HepG2 (cell line): ENCODE data around the gene MYO15A. TPM values are rescaled to one million over a fixed set of nuclear protein-coding genes. Genes with fewer than 3 reads are reported as not detected.
A peak's percentile ranks its signal among the peaks of the same experiment; 100 is the strongest.

Experiments
- ARID4A ChIP-seq: sonication (generic); formaldehyde crosslinking; IDR thresholded peaks from 2 replicates; pipeline ENCODE4 v1.5.0; 2020; ENCODE audit warnings: mild to moderate bottlenecking, missing genetic modification reagents, borderline replicate concordance
- DRAP1 ChIP-seq: IDR thresholded peaks from 2 replicates; pipeline ENCODE4 v1.6.1; 2016; ENCODE audit warnings: missing genetic modification reagents, missing compliant biosample characterization
- SNAPC5 ChIP-seq: sonication (generic); formaldehyde crosslinking; IDR thresholded peaks from 2 replicates; pipeline ENCODE4 v1.8.1; 2023; ENCODE audit warnings: mild to moderate bottlenecking, missing genetic modification reagents, borderline replicate concordance
- TBL1XR1 ChIP-seq: fragments of 150-350 bp; IDR thresholded peaks from 2 replicates; pipeline ENCODE4 v1.6.1; 2014; ENCODE audit warnings: borderline replicate concordance, low read length; ENCODE audit not compliant: partially characterized antibody
- THAP11 ChIP-seq: IDR thresholded peaks from 2 replicates; pipeline ENCODE4 v1.6.1; 2016; ENCODE audit warnings: missing biosample characterization, missing genetic modification reagents
- TRIM24 ChIP-seq: sonication (generic); formaldehyde crosslinking; IDR thresholded peaks from 2 replicates; pipeline ENCODE4 v1.8.0; 2022; ENCODE audit warnings: mild to moderate bottlenecking, missing genetic modification reagents
- YEATS2 ChIP-seq: sonication (generic); formaldehyde crosslinking; IDR thresholded peaks from 2 replicates; pipeline ENCODE4 v1.4.0; 2020; ENCODE audit warnings: missing genetic modification reagents, borderline replicate concordance
- ZBTB40 ChIP-seq, 2 experiments: fragments of 450-650 bp in 1 of 2; sonication (generic) in 1 of 2; formaldehyde crosslinking in 1 of 2; IDR thresholded peaks; 2 replicates each; pipeline versions ENCODE4 v1.6.1 to v1.8.0; 2016 to 2022; ENCODE audit warnings: antibody characterized with exemption in 1 of 2, mild to moderate bottlenecking in 1 of 2, missing genetic modification reagents in 1 of 2
- ZMYM4 ChIP-seq: sonication (generic); formaldehyde crosslinking; IDR thresholded peaks from 2 replicates; pipeline ENCODE4 v1.8.1; 2023; ENCODE audit warnings: mild to moderate bottlenecking, missing genetic modification reagents
- ZNF280D ChIP-seq: sonication (generic); formaldehyde crosslinking; IDR thresholded peaks from 2 replicates; pipeline ENCODE4 v1.5.1; 2020; ENCODE audit warnings: mild to moderate bottlenecking, missing genetic modification reagents
- ZNF772 ChIP-seq: sonication (generic); formaldehyde crosslinking; IDR thresholded peaks from 2 replicates; pipeline ENCODE4 v1.5.0; 2020; ENCODE audit warnings: mild to moderate bottlenecking, missing genetic modification reagents
- ZNF83 ChIP-seq: sonication (generic); formaldehyde crosslinking; IDR thresholded peaks from 2 replicates; pipeline ENCODE4 v1.4.0; 2020; ENCODE audit warnings: missing genetic modification reagents, mild to moderate bottlenecking, borderline replicate concordance
- polyA plus RNA-seq, 8 experiments: library from polyadenylated mRNA; depleted of rRNA in 3 of 8; stranded (reverse) in 7 of 8; unstranded in 1 of 8; fragments of >200 nt; fragmentation: Illumina TruSeq in 4 of 8; extraction: Trizol in 4 of 8; gene quantifications; 2 replicates each; pipeline versions ENCODE4 v1.2.1 to v1.2.3, GENCODE V29; 2011 to 2016; ENCODE audit warnings: low read depth in 4 of 8, missing spikeins in 1 of 8, mixed read lengths in 1 of 8; ENCODE audit not compliant: insufficient read depth in 1 of 8
- total RNA-seq, 5 experiments: library from RNA; depleted of rRNA; stranded (reverse); fragments of >200 nt; fragmentation: Illumina TruSeq; extraction: Trizol; gene quantifications; 2 replicates each; pipeline ENCODE4 v1.2.3, GENCODE V29; 2016; ENCODE audit warnings: low read depth in 1 of 5

The MYO15A gene
- total and polyA plus RNA-seq, 2 of the 13 experiments (the other 11 are each of a cell fraction or from before 2014, with no cell fraction given) = 0.07 to 0.20 TPM

GRCh38 chr17:18182978-18183333 is 74.4 kb downstream of the MYO15A start (continued):
- TF ChIP-seq ZBTB40 (IDR thresholded peaks at IDR 0.05) (no peak), ZBTB40 (CRISPR knock-in tag; IDR thresholded peaks at IDR 0.05) (0 out of 2 replicates have a peak, but pooled peaks have one; percentile 28), TRIM24 (no peak), ZMYM4 (CRISPR knock-in tag) (no peak), SNAPC5 (CRISPR knock-in tag) (0 out of 2 replicates have a peak, but pooled peaks have one; percentile 77), ZNF772 (CRISPR knock-in tag) (0 out of 2 replicates have a peak, but pooled peaks have one; percentile 69), ZNF83 (CRISPR knock-in tag) (no peak), THAP11 (CRISPR knock-in tag) (no peak), ARID4A (CRISPR knock-in tag) (peak; percentile 60; the same call in 1 of the 2 replicates), ZNF280D (peak; percentile 87), YEATS2 (CRISPR knock-in tag) (no peak), DRAP1 (CRISPR knock-in tag) (no peak), TBL1XR1 (no peak)
